Stimulated activated CD8-positive, alpha-beta memory T cell treated with anti-CD3 and anti-CD28 coated beads, Interleukin-4, amount 100 ng/mL, for 1 hour (primary cell): Measurements from ENCODE around the gene TERT.
"Not testable (repeated sequence)": the region's sequence is repeated elsewhere in the genome, so short reads cannot be mapped to it uniquely, and the experiment has no call there.

ENCODE experiments used
- DNase-seq, 2 donors: peaks; one replicate each; pipeline ENCODE4 v3.0.0-alpha.2; 2020; ENCODE audit warnings: low read depth in 2 of 2, low spot score in 1 of 2

The TERT gene

GRCh38 chr5:1297243-1297642 lies 2.4 kb upstream of the TERT start:
- no peak for DNase-seq

DNA sequence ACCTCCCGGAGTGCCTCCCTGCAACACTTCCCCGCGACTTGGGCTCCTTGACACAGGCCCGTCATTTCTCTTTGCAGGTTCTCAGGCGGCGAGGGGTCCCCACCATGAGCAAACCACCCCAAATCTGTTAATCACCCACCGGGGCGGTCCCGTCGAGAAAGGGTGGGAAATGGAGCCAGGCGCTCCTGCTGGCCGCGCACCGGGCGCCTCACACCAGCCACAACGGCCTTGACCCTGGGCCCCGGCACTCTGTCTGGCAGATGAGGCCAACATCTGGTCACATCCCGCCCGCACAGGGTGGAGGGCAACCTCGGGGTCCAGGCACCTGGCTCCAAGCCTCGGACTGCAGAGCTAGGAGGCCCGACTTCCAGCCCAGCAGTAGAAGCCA lies 776 bp upstream of the TERT start:
- DNase-seq: no peak

GRCh38 chr5:1294206-1294834 lies 548 bp downstream of the TERT start:
- DNase-seq: no peak

- no peak for DNase-seq
Measured at GRCh38 chr5:1293416-1294205, 1.3 kb downstream of the TERT start.

GRCh38 chr5:1292846-1293415 lies 1.9 kb downstream of the TERT start:
- no peak for DNase-seq

- DNase-seq: no peak
Measured at GRCh38 chr5:1292139-1292538, 2.7 kb downstream of the TERT start.

DNA sequence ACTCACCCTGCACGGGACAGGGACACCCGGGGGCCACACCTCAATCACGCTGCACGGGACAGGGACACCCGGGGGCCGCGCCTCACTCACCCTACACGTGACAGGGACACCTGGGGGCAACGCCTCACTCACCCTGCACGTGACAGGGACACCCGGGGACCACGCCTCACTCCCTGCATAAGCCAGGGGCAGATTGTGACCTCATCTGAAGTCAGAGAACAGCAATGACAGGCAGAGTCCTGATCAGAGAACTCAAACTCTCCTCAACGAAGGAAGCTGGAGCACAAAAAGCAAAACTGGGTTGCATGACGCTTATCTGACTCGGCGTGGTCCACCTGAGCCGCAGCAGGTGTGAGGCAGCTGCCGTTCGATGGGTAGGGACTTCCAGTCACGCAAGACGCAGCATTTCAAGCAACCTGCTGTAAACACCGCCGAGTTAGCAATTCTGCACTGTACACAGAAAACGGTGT lies 3.2 kb downstream of the TERT start:
- DNase-seq: no peak

DNA sequence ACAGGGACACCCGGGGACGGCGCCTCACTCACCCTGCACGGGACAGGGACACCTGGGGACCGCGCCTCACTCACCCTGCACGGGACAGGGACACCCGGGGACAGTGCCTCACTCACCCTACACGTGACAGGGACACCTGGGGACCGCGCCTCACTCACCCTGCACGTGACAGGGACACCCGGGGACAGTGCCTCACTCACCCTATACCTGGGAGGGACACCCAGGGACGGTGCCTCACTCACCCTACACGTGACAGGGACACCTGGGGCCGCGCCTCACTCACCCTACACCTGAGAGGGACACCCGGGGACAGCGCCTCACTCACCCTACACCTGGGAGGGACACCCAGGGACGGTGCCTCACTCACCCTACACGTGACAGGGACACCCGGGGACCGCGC lies 3.9 kb downstream of the TERT start:
- DNase-seq: not testable (repeated sequence)

DNA sequence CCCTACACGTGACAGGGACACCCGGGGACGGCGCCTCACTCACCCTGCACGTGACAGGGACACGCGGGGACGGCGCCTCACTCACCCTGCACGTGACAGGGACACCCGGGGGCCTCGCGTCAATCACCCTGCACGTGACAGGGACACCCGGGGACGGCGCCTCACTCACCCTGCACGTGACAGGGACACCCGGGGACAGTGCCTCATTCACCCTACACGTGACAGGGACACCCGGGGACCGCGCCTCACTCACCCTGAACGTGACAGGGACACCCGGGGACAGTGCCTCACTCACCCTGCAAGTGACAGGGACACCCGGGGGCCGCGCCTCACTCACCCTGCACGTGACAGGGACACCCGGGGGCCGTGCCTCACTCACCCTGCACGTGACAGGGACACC lies 5.3 kb downstream of the TERT start:
- DNase-seq: not testable (repeated sequence)

DNA sequence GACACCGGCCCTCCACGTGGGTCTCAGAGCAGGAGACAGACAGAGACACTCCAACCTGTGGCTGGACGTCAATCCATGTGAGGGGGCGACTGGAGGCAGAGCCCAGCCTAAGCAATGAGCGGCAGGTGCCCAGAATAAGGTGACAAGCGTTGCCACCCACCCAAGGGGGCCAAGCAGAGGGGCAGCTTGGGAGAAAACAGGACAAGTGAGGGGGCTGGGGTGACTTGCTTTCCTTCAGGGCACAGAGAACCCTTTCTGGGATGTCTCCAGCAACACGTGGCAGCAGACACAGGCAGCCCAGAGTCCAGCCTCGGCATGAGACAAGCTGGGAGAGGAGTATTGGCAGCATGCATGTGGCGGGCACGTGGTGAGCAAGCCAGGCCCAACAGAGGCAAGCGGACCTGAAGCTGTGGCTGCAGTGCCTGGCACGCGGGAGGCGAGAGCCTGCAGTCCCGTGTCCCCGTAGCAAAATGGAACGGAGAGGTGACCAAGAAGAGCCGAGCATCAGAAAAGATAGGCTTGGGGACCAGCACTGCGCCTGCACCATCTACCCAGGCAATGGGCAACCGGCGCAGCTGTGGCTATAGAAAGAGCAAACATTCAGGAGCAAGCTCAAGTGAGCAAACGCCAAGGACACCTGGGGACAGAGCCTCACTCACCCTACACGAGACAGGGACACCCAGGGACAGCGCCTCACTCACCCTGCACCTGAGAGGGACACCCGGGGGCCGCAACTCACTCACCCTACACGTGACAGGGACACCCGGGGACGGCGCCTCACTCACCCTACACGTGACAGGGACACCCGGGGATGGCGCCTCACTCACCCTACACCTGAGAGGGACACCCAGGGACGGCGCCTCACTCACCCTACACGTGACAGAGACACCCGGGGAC lies 6.2 kb downstream of the TERT start:
- no peak for DNase-seq

GRCh38 chr5:1285883-1286291 lies 9.0 kb downstream of the TERT start:
- DNase-seq: no peak

DNA sequence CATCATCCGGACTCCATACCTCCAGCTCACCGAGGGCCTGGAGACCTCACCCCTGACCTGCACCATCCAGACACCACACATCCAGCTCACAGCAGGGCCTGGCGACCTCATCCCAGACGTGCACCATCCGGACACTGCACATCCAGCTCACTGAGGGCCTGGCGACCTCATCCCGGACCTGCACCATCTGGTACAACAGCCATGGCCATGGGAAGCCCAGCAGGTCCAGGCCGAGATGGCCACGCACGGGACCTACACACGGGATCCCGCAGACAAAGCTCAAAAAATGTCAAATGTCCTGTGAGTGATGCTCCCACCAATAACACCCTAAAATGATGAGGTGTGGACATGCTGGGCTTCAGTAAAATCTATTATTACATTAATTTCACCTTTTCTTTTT lies 9.7 kb downstream of the TERT start:
- DNase-seq: no peak

DNA sequence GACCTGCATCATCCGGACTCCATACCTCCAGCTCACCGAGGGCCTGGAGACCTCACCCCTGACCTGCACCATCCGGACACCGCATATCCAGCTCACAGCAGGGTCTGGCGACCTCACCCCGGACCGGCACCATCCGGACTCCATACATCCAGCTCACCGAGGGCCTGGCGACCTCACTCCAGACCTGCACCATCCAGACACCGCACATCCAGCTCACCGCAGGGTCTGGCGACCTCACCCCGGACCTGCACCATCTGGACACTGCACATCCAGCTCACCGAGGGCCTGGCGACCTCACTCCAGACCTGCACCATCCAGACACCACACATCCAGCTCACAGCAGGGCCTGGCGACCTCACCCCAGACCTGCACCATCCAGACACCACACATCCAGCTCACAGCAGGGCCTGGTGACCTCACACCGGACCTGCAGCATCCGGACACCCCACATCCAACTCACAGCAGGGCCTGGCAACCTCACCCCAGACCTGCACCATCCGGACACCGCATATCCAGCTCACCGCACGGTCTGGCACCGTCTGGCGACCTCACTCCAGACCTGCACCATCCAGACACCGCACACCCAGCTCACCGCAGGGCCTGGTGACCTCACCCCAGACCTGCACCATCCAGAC lies 10.4 kb downstream of the TERT start:
- not testable (repeated sequence) for DNase-seq

- DNase-seq: not testable (repeated sequence)
Measured at GRCh38 chr5:1283729-1284041, 11.2 kb downstream of the TERT start.

GRCh38 chr5:1282993-1283728 lies 11.7 kb downstream of the TERT start:
- not testable (repeated sequence) for DNase-seq

- DNase-seq: no peak
Measured at GRCh38 chr5:1282131-1282992, 12.5 kb downstream of the TERT start.

GRCh38 chr5:1281038-1281882 lies 13.6 kb downstream of the TERT start:
- DNase-seq: no peak
